ENCODE data around the gene SLC9A8. TPM values are rescaled to one million over a fixed set of nuclear protein-coding genes. Genes with fewer than 3 reads are reported as not detected.

The SLC9A8 gene
- total RNA-seq, 1 experiment from 2014 or later = 6.5 TPM

DNA sequence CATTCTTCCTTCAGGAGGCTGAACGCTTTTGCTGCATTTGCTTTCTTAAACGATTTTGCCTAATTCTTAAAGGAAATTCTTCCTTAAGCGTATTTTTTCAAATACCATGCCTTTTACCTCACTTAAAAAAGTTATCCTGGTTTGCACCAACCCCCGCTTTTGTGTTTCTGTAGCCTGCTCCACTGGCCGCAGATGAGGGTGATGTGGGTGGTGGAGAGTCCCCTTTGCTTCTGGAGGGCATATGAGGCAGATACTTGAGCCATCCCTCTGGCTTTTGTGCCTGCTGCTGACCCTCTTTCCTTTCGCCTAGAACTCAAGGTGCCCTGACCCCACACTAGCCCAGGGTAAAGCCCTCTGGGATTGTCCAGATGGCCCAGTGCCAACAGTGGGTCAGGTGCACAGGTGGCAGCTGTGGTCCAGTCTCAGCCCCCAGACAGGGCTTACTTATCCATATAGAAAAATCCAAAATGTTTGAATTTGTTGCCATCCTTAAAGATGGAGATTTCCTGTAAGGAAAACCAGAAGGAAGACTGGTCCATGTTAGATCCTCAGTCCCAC lies 58.8 kb downstream of the SLC9A8 start (continued):
- TF ChIP-seq, protein P1, sequence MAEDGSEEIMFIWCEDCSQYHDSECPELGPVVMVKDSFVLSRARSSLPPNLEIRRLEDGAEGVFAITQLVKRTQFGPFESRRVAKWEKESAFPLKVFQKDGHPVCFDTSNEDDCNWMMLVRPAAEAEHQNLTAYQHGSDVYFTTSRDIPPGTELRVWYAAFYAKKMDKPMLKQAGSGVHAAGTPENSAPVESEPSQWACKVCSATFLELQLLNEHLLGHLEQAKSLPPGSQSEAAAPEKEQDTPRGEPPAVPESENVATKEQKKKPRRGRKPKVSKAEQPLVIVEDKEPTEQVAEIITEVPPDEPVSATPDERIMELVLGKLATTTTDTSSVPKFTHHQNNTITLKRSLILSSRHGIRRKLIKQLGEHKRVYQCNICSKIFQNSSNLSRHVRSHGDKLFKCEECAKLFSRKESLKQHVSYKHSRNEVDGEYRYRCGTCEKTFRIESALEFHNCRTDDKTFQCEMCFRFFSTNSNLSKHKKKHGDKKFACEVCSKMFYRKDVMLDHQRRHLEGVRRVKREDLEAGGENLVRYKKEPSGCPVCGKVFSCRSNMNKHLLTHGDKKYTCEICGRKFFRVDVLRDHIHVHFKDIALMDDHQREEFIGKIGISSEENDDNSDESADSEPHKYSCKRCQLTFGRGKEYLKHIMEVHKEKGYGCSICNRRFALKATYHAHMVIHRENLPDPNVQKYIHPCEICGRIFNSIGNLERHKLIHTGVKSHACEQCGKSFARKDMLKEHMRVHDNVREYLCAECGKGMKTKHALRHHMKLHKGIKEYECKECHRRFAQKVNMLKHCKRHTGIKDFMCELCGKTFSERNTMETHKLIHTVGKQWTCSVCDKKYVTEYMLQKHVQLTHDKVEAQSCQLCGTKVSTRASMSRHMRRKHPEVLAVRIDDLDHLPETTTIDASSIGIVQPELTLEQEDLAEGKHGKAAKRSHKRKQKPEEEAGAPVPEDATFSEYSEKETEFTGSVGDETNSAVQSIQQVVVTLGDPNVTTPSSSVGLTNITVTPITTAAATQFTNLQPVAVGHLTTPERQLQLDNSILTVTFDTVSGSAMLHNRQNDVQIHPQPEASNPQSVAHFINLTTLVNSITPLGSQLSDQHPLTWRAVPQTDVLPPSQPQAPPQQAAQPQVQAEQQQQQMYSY (CRISPR knock-in tag; IDR thresholded peaks at IDR 0.05) = no peak
- TF ChIP-seq ESRRA (CRISPR knock-in tag; IDR thresholded peaks at IDR 0.05; ENCODE audit: borderline replicate concordance) (no peak), ZNF396 (CRISPR knock-in tag; IDR thresholded peaks at IDR 0.05; ENCODE audit: borderline replicate concordance) (no peak)
- TF ChIP-seq, protein P2, sequence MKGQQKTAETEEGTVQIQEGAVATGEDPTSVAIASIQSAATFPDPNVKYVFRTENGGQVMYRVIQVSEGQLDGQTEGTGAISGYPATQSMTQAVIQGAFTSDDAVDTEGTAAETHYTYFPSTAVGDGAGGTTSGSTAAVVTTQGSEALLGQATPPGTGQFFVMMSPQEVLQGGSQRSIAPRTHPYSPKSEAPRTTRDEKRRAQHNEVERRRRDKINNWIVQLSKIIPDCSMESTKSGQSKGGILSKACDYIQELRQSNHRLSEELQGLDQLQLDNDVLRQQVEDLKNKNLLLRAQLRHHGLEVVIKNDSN (CRISPR knock-in tag; IDR thresholded peaks at IDR 0.05) = no peak

DNA sequence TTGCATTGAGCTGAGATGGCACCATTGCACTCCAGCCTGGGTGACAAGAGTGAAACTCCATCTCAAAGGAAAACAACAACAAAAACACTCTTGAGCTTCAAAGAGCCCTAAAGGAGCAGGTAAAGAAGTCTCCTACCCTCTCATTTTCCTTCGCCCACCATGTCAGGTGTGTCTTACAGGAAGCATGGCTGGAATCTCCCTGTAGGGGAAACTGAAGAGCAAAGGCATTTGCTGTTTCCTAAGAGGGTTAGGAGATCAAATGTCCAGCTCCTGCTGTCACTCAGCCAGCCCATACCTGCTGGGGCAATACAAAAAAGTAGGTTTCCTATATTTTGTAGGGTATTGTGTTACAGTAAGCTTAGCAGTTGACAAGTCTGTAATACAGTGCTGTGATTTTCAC lies 59.4 kb downstream of the SLC9A8 start:
- H3K27ac Mint-ChIP-seq = no peak overlapping the region
- CTCF ChIA-PET = interaction anchor here (0.6 to 2.0 kb wide), 6 partner anchors 15 to 330 kb away, joined by 4 to 8 read pairs (median 5); no protein-coding TSS in a partner anchor
- H3K4me3 Mint-ChIP-seq = no peak overlapping the region
- H3K27me3 Mint-ChIP-seq (ENCODE audit: low read depth) = no peaks in the 10 kb centered on the region
- TF ChIP-seq SP1 (CRISPR knock-in tag; conservative IDR thresholded peaks at IDR 0.05) (no peak), ZNF232 (CRISPR knock-in tag; IDR thresholded peaks at IDR 0.05) (no peak), ATF1 (CRISPR knock-in tag; IDR thresholded peaks at IDR 0.05) (no peak), ZNF263 (CRISPR knock-in tag; IDR thresholded peaks at IDR 0.05; ENCODE audit: low read depth) (no peak), SMAD3 (CRISPR knock-in tag; IDR thresholded peaks at IDR 0.05; ENCODE audit: borderline replicate concordance) (no peak)
- TF ChIP-seq, protein P3, sequence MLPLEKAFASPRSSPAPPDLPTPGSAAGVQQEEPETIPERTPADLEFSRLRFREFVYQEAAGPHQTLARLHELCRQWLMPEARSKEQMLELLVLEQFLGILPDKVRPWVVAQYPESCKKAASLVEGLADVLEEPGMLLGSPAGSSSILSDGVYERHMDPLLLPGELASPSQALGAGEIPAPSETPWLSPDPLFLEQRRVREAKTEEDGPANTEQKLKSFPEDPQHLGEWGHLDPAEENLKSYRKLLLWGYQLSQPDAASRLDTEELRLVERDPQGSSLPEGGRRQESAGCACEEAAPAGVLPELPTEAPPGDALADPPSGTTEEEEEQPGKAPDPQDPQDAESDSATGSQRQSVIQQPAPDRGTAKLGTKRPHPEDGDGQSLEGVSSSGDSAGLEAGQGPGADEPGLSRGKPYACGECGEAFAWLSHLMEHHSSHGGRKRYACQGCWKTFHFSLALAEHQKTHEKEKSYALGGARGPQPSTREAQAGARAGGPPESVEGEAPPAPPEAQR (CRISPR knock-in tag; IDR thresholded peaks at IDR 0.05) = no peak
- TF ChIP-seq, protein P4, sequence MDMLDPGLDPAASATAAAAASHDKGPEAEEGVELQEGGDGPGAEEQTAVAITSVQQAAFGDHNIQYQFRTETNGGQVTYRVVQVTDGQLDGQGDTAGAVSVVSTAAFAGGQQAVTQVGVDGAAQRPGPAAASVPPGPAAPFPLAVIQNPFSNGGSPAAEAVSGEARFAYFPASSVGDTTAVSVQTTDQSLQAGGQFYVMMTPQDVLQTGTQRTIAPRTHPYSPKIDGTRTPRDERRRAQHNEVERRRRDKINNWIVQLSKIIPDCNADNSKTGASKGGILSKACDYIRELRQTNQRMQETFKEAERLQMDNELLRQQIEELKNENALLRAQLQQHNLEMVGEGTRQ (CRISPR knock-in tag; IDR thresholded peaks at IDR 0.05) = no peak
- H3K36me3 Mint-ChIP-seq = no peaks in the 10 kb centered on the region; the same call in 1 of the 2 replicates
- POLR2A ChIA-PET = interaction anchor here (0.5 to 0.6 kb wide), 2 partner anchors 71 to 139 kb away, joined by 3 to 5 read pairs; no protein-coding TSS in a partner anchor
- no peaks in the 10 kb centered on the region for H3K9me3 Mint-ChIP-seq
- DNase-seq (ENCODE audit: low spot score) (no peak), ATAC-seq (no peak)
- H3K4me1 Mint-ChIP-seq = peaks cover 13% of the 10 kb centered on the region

DNA sequence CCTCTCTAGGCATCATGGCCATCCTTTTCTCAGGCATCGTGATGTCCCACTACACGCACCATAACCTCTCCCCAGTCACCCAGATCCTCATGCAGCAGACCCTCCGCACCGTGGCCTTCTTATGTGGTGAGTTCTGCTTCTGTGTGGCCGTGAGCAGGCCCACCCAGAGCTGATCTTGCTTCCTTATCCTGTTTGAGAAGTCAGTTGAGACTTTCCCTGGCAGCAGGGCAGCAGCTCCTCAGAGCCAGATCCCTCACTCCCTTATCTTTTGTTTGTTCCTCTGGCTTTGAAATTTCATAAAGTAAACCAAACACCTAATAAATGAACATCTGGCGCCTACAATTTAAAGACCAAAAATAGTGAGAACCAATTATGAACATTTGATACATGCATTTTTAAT lies 62.1 kb downstream of the SLC9A8 start:
- ATAC-seq = no peak
- no peaks in the 10 kb centered on the region for H3K9me3 Mint-ChIP-seq
- H3K27me3 Mint-ChIP-seq (ENCODE audit: low read depth) = no peaks in the 10 kb centered on the region
- ChIA-PET CTCF (interaction anchor here (1.0 kb wide), 1 partner anchor 197 kb away, joined by 3 read pairs; no protein-coding TSS in a partner anchor), POLR2A (no interaction called here)
- TF ChIP-seq ELF4 (CRISPR knock-in tag; IDR thresholded peaks at IDR 0.05; ENCODE audit: low read depth) (no peak), SOX15 (CRISPR knock-in tag; IDR thresholded peaks at IDR 0.05) (no peak), TEAD1 (CRISPR knock-in tag; IDR thresholded peaks at IDR 0.05) (no peak), OVOL2 (CRISPR knock-in tag; IDR thresholded peaks at IDR 0.05; ENCODE audit: borderline replicate concordance) (no peak), NFYB (CRISPR knock-in tag; conservative IDR thresholded peaks at IDR 0.05; ENCODE audit: low read depth) (no peak), TCF7 (CRISPR knock-in tag; IDR thresholded peaks at IDR 0.05; ENCODE audit: low read depth) (no peak), CBFB (CRISPR knock-in tag; IDR thresholded peaks at IDR 0.05; ENCODE audit: low read depth) (no peak), ZNF317 (CRISPR knock-in tag; IDR thresholded peaks at IDR 0.05; ENCODE audit: borderline replicate concordance, low read depth) (no peak)
- TF ChIP-seq, protein P5, sequence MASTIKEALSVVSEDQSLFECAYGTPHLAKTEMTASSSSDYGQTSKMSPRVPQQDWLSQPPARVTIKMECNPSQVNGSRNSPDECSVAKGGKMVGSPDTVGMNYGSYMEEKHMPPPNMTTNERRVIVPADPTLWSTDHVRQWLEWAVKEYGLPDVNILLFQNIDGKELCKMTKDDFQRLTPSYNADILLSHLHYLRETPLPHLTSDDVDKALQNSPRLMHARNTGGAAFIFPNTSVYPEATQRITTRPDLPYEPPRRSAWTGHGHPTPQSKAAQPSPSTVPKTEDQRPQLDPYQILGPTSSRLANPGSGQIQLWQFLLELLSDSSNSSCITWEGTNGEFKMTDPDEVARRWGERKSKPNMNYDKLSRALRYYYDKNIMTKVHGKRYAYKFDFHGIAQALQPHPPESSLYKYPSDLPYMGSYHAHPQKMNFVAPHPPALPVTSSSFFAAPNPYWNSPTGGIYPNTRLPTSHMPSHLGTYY (CRISPR knock-in tag; IDR thresholded peaks at IDR 0.05) = no peak
- TF ChIP-seq, protein P3 (CRISPR knock-in tag; IDR thresholded peaks at IDR 0.05) = no peak
- no peak overlapping the region; the same call in 1 of the 2 replicates for H3K27ac Mint-ChIP-seq
- H3K36me3 Mint-ChIP-seq = no peaks in the 10 kb centered on the region
- no peak overlapping the region for H3K4me3 Mint-ChIP-seq
- no peak for DNase-seq (ENCODE audit: low spot score)
- no peaks in the 10 kb centered on the region for H3K4me1 Mint-ChIP-seq
